ENCODE measurements around the gene SMARCC2.

DNA sequence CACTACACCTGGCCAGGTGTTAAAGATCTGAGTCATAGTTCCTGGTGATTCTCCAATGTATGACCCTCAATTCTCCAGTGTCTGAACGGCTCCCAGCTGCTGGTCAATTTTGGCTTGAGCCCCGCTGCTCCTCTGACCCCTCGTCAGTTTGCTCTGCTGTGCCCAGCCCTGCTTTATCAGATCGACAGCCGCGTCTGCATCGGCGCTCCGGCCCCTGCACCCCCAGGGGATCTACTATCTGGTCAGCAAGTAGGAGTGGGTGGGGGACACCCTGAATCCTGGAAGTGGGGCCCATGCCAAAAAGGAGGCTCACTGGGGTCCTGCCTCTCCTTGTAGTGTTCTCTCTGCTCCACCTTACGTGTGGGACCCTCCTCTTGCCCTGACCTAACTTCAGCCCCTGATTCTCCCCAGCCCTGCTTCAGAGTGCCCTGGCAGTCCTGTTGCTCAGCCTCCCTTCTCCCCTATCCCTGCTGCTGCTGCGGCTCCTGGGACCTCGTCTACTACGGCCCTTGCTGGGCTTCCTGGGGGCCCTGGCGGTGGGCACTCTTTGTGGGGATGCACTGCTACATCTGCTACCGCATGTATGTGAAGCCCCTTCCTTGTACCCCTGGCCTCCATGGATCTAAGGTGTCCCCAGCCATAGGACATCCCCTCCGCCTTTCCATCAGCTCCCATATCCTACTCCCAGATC, 45.6 kb upstream of the SMARCC2 start:
- TF ChIP-seq POLR2AphosphoS5 (IDR thresholded peaks at IDR 0.05) = no peak
- TF ChIP-seq, protein P1, sequence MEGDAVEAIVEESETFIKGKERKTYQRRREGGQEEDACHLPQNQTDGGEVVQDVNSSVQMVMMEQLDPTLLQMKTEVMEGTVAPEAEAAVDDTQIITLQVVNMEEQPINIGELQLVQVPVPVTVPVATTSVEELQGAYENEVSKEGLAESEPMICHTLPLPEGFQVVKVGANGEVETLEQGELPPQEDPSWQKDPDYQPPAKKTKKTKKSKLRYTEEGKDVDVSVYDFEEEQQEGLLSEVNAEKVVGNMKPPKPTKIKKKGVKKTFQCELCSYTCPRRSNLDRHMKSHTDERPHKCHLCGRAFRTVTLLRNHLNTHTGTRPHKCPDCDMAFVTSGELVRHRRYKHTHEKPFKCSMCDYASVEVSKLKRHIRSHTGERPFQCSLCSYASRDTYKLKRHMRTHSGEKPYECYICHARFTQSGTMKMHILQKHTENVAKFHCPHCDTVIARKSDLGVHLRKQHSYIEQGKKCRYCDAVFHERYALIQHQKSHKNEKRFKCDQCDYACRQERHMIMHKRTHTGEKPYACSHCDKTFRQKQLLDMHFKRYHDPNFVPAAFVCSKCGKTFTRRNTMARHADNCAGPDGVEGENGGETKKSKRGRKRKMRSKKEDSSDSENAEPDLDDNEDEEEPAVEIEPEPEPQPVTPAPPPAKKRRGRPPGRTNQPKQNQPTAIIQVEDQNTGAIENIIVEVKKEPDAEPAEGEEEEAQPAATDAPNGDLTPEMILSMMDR (IDR thresholded peaks at IDR 0.05) = no peak
- no peak for TF ChIP-seq POLR2A (IDR thresholded peaks at IDR 0.05)

All from prostate gland (tissue), 2 donors.